Stimulated activated CD8-positive, alpha-beta memory T cell treated with anti-CD3 and anti-CD28 coated beads, Interleukin-7, amount 100 ng/mL, for 24 hours (primary cell): ENCODE data around the gene ILDR2.
"Not testable (repeated sequence)": the region's sequence is repeated elsewhere in the genome, so short reads cannot be mapped to it uniquely, and the experiment has no call there.

Experiments
- DNase-seq: peaks from one replicate; pipeline ENCODE4 v3.0.0-alpha.2; 2020; ENCODE audit warnings: low read depth

The ILDR2 gene

DNA sequence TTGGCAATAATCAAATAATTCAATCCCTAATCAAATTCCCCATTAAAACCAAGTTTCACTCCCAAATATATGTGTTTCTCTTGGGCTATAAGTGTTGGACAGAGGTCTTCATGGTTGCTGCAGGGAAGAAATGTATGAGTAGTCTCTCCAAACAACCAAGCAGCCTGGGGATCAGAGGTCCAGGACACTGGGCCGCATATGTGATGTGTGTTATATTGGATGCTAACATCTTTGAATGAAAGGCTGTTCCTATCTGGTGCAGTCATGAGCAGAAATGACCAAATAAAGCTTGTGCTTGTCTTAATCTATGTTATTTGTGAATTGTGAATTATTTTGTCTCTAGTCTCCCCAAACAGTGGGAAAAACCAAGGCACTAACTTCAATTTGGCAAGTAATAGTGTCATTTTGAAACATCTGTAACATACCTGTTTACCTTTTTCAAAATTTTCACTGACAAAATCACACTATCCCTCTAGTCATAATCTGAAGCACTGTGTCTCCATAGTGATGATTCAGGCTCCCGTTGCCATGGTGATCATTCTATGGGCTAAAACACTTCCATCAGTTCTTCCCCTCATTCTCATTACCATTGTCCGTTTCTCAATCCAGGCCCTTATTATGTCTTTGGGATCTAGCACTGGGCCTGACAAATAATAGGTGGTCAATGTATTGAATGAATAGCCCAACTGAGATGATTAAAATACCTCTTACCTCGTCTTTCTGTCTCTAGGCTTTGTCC lies 86.8 kb downstream of the ILDR2 start:
- DNase-seq: no peak

DNA sequence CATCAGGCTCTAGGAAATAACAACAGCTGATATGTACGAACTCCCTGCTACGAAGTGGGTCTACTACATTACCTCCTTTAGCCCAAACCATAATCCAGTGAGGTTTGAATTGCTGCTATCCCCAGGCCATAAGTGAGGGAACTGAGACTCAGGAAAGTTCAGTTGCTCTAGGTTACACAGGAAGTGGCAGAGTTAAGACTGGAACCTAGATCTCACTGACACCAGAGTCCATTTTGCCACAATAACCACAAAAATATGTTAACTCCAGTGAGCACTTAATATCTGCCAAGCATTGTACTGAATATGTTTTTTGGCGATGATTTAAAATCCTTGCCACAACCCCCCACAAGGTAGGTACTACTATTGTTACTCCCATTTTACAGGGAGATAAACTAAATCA lies 90.4 kb downstream of the ILDR2 start:
- no peak for DNase-seq

DNA sequence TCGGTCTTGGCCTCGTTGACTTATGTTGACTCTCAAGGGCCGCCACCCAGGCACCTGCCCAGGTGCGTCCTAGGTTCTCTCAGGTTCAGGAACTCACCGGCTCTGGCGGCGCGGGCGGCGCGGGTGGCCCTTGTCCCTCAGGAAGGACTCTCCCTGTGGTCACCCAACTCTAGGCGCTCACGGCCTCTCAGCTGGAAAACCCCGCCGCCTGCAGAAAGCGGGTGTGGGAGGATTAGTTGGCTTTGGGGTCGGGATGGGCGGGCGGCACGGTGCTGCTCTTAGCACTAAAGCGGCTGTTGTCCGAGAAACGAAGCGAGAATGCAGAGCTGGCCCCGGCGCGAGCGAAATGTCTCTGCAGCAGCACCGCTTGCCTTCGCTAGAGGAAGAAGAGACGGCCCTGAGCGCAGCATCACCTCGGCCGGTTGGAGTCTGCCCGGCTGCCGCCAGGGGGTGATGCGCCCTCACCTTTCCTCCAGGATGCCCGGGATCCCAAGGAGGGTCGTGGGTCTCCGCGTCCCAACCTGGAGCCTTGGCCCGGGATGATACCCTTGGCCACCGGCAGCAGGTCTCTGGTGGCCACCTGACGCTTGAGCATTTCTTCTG lies 91.2 kb downstream of the ILDR2 start:
- no peak for DNase-seq

DNA sequence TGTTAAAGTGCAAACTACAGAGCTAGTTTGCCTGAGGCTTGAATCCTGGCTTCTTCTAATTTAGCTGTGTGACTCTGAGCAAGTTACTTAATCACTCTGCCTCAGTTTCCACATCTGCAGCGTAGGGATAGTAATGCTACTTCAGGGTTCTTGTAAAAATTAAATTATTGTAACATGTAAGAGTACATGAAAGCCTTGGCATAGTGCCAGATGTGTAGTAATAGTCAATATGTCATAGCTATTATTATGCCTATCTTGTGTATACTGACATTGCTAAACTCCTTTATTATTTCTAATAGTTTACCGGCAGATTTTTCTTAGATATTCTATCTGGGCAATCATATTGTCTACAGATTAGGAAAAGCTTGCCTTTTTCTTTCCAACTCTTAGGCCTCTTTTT lies 92.4 kb downstream of the ILDR2 start:
- no peak for DNase-seq

DNA sequence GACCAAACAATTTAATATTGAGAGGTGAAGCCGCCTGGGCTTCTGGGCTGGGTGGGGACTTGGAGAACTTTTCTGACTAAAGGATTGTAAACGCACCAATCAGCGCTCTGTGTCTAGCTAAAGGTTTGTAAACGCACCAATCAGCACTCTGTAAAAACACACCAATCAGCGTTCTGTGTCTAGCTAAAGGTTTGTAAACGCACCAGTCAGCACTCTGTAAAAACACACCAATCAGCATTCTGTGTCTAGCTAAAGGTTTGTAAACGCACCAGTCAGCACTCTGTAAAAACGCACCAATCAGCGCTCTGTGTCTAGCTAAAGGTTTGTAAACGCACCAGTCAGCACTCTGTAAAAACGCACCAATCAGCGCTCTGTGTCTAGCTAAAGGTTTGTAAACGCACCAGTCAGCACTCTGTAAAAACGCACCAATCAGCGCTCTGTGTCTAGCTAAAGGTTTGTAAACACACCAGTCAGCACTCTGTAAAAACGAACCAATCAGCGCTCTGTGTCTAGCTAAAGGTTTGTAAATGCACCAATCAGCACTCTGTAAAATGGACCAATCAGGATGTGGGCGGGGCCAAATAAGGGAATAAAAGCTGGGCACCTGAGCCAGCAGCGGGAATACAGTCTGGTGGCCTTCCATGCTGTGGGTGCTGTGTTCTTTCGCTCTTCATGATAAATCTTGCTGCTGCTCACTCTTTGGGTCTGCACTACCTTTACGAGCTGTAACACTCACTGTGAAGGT lies 97.0 kb downstream of the ILDR2 start:
- not testable (repeated sequence) for DNase-seq

DNA sequence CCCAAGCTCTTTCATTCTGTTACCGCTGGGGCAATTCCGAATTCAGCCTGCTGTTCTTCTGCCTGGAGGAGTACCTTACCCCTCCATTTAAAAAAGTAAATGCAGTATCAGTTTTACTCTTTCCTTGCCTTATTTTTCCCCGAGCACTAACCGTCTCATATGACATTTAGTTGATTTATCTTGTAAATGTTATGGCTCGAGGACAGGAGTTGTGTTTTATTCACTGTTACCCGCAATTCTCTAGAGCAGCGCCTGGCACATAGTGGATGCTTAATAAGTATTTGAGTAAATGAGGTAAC lies 98.9 kb downstream of the ILDR2 start:
- DNase-seq: no peak

DNA sequence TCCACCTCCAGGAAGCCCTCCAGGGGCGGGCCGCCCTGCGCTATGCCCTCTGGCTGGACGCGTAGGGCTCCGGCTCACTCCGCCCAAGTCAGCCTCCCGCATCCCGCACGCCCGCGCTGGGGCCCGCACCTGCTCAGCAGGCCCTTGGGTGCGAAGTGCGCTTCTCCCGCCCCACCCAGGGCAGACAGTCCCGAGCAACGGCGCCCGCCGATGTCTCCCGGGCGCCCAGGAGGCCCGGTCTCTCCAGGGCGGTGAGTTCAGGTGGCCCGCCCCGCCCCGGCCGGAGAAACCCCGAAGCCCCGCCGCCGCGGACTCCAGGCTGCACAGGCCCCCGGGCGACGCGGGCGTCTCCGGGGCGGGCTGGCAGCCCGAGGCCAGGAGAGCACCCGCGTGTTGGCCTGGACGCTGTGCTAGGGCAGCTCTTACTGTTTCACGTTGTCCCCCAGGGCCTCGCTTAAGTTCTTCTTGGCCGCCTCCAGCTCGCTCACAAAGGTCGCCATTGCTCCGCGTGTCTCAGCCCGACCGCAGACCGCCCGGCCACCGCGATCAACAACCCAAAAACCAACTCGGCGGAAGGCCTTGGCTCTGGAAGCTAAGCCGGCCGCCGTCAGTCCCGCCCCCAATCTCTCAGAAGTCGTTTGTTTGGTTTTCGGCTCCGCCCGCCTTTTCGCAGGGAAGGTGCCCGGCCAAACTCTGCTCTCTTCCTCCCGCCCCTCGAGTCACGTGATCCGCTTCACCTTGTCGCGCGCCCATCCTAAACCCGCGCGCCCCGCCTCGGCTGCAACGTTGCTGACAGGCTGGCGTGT lies 99.4 kb downstream of the ILDR2 start, which contains the start of gene TADA1:
Gene TADA1, minus strand, starts transcription at position 531 of the 806 bp plus-strand sequence. Its CDS starts 31 bp downstream, at position 500.
- peak; percentile 98 for DNase-seq

DNA sequence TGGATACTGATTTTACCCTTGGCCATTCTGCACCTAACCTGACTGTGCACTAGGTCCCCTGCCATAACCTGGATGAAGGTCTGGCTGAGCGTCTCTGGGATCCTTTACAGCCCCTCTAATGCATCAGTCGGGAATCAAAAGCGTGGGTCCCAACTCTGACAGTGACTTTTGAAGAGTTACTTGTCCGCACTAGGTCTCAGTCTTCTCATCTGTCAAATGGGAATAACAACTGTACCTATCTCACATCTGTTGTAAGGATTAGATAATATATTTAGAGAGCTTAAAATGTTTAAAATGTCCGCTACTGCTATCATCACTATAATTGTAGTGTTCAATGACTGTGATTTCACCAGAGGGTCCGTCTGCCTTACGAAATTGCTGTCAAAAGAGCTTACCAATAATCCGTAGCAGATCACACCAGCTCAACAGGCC lies 100.0 kb downstream of the ILDR2 start:
- DNase-seq: no peak

DNA sequence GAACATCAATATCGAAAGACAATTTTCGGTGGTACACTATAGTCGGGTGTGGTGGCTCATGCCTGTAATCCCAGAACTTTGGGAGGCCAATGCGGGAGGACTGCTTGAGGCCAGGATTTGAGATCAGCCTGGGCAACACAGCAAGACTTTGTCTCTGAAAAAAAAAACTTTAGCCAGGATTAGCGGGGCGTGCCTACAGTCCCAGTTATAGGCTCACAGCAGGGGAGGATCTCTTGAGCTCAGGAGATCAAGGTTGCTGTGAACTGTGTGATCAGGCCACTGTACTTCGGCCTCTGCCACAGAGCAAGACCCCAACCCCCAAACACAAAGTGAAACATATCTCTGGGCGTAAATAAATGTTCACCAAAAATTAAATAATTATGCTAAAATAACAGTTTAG lies 100.9 kb downstream of the ILDR2 start:
- DNase-seq: no peak

DNA sequence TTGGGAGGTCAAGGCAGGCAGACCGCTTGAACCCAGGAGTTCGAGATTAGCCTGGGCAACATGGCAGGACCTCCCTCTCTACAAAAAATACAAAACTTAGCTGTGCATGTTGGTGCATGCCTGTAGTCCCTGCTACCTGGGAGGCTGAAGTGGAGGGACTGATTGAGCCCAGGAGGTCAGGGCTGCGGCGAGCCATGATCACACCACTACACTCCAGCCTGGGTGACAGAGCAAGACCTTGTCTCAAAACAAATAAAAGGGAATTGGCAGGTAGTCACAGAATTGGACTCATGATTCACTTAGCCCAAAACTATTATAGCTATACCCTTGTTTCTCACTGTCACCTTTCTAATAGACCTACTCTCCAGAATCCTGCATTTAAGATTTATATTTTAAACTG lies 104.8 kb downstream of the ILDR2 start:
- DNase-seq: no peak

DNA sequence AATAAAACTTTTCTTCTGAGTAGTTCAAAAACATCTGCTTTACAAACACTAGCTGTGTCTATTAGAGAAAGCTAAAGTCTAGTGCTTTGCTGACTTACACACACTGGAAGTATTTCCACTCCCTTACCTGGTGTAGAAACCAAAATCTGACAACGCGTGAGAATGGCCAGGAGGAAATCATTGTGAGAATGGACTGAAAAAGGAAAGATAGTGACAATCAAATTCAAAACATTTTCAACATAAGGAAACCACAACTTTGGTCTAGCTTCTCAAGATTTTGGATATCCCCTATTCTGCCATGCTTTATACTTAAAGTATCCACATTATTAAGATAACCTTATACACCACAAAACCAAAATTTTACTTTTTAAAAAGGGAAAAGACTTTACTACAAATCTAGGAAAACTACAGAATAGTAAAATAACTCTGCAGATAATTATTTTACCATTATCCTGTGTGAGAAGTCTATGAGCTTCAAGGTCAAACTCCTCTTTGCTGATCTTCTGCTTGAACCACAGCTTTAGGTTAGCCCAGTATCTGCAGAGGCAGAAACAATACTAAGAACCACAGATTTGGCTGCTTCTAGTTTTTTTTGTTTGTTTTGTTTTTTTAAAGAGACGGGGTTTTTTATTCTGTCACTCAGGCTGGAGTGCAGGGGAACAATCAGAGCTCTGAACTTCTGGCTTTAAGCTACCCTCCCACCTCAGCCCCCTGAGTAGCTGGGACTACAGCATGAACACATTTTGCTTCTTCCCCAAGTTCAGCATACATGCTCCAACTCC lies 105.8 kb downstream of the ILDR2 start:
- DNase-seq: no peak

DNA sequence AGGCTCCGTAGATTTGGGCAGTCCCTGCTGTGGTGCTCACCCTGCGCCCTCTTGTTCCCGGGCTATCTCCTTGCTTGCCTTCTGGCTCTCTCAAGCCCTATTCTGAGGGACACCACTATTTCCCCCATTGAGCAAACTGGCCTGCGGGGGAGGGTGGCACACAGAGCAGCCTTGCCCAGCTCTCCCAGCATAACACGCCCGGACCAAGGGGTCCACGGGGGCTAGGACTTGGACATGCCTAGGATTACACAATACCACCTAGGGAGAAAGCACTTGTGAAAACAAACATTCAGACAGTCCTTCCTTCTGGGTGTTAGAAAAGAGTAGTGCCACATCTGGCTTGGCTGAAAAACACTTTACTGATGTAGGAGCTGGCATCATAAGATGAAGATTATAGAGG lies 106.7 kb downstream of the ILDR2 start:
- no peak for DNase-seq

DNA sequence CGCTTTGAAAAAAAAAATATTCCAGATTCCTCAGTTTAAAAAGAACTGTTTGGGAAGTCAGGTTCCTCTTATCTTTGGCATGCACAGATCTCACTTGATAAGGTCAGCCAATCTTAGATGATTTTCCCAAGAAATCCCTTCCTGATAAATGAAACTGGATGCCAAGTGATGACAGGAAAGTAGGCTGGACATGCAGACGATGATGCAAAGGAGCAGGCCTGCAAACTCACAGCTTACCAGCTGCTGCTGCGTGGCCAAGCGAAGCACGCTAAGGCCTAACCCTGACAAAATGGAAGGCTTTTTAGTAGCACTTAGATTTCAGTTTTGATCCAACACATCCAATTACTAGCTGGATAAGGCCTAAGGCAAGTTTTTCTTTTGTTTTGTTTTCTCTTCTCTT lies 109.4 kb downstream of the ILDR2 start:
- DNase-seq: no peak

DNA sequence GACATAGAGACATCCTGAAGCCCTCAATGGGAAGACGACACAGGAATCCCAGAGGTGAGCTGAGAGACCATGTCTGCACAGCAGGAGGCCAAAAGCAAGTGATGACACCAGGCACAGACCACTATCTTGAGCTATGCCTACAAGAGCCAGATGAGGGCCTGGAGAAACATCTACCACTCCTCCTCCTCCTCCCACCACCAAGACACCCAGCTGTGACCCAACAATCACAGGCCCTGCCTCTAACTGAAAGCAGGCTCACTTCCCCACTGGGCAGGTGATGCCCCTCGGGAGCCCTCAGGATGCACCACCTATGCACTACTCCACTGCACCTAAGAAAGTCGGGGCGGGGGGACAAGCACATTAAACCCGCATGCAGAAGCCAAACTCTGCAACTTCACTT lies 115.7 kb downstream of the ILDR2 start:
- DNase-seq: no peak

DNA sequence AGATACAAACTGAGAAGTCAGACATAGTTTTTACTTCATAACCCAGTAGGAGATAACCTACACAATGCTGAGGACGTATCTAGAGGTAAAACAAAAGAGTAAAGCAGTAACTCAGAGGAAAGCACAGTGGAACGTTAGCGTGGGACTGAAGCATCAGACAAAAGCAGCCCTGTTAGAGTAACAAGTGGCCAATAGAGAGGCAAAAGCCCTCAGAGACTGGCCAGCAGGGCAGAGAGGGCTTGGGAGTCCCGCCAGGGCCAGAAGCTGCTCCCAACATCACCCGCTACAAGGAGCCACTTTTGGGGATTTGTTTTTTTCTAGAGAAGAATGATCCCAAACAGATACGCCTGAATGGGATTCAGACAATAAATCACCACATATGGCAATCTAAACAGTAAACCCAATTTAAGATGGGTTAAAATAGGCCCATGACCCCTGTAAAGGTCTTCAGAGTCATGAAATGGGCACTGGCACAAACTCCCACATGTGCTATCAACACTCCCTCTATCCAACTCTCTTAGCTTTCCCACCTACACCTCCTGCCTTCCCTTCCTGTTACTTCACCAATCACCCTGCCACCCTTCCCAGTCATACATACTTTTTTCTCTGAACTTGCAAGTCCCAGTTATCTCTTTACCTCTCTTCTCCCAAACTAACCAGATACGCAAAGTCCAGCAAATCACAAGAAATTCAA lies 116.5 kb downstream of the ILDR2 start:
- DNase-seq: no peak
